Germinal center (tissue), 1 donor: ENCODE data around the gene ST8SIA4.
"Not testable (repeated sequence)": the region's sequence is repeated elsewhere in the genome, so short reads cannot be mapped to it uniquely, and the experiment has no call there.

ENCODE experiments used
- DNase-seq: peaks from one replicate; pipeline ENCODE4 v3.0.0; 2012; ENCODE audit warnings: mixed read lengths, low spot score

Gene ST8SIA4

DNA sequence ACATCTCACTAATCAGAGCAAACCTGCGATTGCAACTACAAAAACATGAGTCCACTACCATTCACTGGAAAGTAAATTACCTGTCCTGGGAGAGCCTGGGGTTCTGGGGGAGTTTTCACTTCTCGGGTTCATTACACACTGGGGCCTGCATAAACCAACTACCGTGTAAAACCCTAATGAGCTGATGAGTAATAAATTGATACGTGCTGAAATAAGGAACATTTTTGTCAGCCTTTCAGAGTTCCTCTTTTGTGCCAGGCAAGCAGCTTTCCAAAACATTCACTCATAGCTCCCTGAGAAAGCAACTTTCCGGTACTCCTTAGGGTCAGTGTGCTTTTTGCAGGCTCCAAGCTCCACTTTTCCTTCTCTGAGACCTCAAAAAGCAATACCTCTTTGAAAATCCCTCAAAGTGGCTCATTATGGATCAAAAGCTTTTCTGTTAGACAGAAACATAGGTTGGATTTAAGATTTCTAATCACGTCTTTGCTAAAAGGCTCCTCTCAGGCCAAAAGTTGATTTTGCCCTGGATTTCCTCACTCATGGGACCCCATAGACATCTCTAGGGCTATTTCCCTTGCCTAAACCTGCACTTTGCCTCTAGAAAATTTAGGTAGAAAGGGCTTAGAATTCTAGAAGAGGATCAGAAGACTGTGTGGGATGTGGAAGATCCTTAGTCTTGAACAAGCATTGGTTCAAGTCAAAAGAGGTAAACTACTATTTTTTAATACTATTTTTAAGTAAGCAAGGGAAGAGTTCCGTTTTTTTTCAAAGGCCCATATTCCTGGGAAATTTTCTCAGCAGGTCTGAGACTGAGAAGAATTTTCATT lies 74.8 kb downstream of the ST8SIA4 start:
- DNase-seq = no peak

DNA sequence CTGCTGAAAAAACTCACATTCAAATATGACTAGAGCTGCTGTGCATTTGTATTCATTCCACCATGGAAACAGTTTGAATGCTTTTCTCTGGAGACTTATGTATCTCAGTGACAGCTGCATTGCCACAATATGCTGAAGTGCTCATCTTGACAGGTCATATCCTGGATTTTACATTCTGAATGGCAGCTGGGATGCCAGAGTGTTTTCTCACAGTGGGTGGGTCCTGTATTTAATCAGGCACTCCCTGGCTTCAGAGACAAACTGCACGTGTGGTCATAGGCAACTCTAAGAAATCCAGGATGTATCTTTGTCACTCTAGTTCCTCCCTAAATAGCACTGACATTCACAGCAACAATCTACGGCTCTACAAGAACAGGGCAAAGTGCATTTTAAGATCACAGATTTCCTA lies 75.6 kb downstream of the ST8SIA4 start:
- DNase-seq = no peak

DNA sequence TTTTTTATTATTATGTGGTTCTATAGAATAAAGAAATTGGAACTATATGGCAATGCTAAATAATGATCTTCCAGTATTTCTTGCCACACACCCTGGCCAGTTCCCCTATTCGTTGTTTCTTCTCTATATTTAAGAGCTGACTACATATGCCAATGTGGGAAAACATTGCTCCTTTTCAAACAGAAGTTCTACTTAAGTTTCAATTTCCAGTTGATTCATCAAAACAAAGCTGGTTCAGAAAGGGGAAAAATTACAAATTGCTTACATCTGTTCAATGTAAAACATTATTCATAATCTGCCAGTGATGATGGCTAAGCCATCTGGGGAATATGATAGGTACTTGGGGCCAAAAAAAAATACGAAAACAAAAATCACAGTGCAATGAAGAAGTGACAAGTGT lies 76.9 kb downstream of the ST8SIA4 start:
- no peak for DNase-seq

- DNase-seq = no peak
Observed at GRCh38 chr5:100824635-100825034, 78.4 kb downstream of the ST8SIA4 start.

DNA sequence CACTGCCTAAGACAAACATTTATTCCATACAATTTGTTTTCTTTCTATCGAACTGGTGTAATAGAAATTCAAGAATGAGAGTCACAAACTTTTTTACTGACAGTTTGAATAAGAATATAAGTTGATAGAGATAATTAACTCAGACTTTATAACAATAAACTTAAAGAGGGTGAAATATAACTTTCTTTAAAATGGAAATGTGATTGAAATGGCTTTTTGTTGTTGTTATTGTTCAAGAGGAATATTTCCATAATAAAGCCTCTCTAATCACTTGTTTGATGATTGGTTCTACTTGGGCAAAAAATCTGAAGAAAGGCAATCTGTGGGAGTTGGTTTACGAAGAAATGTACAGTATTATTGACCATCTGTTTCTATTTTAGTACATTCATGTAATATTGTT lies 79.3 kb downstream of the ST8SIA4 start:
- DNase-seq = no peak

GRCh38 chr5:100821751-100822150 lies 81.3 kb downstream of the ST8SIA4 start:
- DNase-seq = no peak

GRCh38 chr5:100818340-100818739 lies 84.7 kb downstream of the ST8SIA4 start:
- DNase-seq = no peak

DNA sequence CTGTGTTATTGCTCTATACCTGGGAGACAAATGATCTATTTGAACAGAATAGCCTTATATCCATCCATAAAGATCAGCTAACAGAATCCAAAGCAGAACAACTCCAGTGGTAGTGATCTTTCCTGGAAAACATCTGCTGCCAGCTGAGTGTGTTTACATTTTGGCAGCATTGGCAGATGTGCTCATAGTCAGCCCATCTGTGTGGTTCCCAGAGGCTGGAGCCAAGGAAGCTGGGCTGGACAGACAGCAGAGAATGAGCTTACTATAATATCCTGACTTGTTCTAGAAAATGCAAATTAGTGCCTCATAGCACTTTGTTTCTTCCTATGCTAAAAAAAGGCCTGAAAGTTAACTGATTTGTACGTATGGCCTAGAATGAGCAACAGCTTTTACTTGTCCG lies 99.7 kb downstream of the ST8SIA4 start:
- DNase-seq = no peak

GRCh38 chr5:100802208-100802607 lies 100.9 kb downstream of the ST8SIA4 start:
- no peak for DNase-seq

GRCh38 chr5:100800562-100800961 lies 102.5 kb downstream of the ST8SIA4 start:
- peak; percentile 41 for DNase-seq

GRCh38 chr5:100799166-100799565 lies 103.9 kb downstream of the ST8SIA4 start:
- no peak for DNase-seq

DNA sequence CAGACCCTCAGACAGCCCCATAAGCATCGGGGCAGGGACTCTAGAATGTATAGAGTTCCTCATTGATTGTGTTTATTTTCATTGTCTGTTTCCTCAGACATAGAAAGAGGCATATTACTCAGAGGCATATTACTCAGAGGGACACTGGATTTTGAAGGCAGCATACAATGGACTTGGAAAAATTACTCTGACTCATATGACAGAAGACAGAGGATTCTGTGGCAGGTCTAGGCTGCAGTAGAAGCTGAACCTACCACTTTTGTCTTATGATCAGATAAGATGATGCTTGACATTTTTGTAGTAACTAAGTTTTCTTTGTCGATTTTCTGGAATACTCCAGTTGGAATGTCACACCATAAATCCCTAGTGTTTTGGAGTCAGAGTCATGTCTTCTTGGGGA lies 105.2 kb downstream of the ST8SIA4 start:
- DNase-seq = no peak

DNA sequence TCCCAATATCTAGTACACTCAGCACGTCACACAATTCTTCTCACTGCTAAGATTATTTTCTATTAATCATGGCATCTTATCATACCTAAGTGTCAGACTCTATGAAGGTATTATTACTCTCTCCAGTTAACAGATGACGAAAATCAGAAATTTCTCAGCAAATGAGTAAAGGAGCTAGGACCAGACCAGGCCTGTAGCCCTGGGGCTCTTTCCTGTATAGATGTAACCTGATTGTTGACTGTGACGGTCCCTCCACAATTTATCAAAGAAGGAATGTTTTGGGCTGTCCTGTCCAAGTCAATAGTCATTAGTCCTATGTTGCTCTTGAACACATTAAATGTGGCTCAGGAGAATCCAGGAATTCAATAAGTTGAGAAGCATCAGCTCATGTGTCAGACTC lies 106.2 kb downstream of the ST8SIA4 start:
- DNase-seq = no peak

DNA sequence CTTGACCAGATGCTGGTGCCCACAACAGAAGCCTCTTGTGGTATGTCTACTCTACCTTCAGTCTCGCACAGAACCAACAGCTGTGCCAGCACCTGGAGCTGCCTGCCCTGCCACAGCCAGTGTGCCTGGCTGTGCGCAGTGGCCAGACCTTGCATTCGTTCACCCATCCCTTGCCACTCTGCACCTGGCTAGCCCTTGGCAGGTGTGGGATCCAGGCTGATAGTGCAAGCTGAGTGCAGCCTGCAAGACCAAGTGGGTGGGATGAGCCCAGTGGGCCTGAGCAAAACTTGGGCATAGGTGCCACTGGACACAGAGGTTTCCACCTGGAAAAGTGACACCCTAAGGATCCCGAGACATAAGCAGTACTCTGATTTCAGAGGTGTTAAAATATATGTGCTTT lies 108.2 kb downstream of the ST8SIA4 start:
- DNase-seq = no peak

DNA sequence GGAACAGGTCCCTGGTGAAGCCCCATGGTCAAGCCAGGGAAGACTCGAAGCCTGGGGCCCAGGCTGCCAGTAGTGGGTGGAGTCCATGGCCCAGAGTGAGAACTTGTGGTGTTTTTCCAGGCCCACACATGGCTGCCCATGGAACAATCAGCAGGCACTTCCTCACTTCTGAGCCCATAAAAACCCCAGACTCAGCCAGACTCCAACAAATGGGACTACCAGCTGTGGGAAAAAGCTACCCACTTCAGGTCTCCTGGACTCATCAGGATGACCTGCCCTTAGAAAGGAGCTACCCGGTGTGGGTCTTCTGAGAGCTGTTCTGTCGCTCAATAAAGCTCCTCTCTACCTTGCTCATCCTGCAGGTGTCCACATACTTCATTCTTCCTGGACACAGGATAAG lies 108.9 kb downstream of the ST8SIA4 start:
- no peak for DNase-seq

DNA sequence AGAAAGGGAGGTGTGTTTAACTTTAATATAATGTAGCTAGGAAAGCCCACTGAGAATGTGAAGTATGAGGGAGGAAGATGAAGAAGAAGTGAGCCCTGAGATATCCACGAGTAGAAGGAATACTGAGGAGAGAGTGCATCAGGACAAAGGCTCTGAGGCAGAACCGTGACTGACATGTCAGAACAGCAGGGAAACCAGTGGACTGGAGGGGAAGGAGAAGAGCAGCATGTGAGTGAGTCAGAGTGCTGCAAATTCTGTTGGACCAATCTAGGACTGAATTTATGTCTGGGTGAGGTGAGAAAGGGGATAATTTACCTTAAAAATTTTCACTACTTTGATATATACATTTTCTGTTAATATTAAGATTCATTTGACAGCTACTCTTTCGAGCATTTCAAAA lies 110.3 kb downstream of the ST8SIA4 start:
- no peak for DNase-seq

- DNase-seq = no peak
Observed at GRCh38 chr5:100791391-100791790, 111.7 kb downstream of the ST8SIA4 start.

- no peak for DNase-seq
Observed at GRCh38 chr5:100790951-100791350, 112.1 kb downstream of the ST8SIA4 start.

DNA sequence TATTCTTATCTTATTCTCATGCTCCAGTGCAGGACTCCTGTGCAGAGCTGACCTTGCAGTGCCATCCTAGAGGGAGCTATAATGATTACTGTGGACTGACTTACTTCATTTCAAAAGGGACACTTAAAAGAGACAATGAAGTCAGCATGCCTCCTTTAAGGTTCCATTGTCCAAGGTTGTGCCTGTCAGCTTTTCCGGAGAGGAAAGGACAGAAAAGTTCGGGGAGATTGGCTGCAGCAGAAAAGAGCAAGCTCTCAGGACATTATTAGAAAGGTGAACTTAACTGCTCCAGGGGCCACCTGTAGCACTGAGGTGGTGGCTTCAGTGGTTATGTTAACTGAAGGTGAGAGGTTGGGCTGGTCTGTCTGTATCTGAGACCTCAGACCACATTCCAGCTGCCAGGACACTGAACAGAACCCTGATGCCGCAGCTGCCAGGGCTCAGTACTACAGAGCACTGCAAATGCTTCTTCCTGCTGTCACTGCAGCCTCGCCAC lies 112.9 kb downstream of the ST8SIA4 start:
- no peak for DNase-seq

DNA sequence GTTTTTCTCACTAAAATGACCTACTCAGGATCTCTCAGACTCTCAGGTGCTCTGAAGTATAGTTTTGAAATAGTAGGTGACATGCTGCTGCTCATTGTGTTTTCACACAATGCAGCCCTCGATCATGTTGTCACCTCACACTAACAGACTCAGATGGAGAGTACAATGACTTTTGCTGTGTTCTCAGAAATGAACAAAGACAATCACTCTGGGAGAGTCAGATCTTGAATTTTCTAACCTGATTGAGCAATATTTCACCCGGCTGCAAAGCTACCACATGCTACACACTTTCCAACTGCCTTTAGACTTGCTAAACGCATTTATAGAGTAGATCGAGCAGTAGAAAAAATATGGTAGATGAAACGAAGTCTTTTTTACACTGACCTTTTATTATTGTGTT lies 113.4 kb downstream of the ST8SIA4 start:
- DNase-seq = no peak

- no peak for DNase-seq
Observed at GRCh38 chr5:100788417-100788816, 114.7 kb downstream of the ST8SIA4 start.

DNA sequence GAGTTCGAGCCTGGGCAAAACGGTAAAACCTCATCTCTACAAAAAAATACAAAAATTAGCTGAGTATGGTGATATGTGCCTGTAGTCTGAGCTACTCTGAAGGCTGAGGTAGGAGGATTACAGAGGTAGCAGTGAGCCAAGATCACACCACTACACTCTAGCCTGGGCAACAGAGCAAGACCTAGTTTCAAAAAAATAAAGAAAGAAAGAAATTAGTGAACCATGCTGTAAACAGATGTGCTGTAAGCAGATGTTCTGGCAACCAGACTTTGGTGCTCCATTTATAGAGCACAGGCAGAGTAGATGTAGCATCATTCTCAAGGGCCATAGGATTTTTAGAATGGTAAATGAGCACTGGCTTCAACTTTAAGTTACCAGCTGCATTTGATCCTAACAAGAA lies 115.4 kb downstream of the ST8SIA4 start:
- no peak for DNase-seq

GRCh38 chr5:100785536-100785935 lies 117.5 kb downstream of the ST8SIA4 start:
- DNase-seq = not testable (repeated sequence)

- peak; percentile 41 for DNase-seq
Observed at GRCh38 chr5:100780376-100780870, 122.7 kb downstream of the ST8SIA4 start.
